ENCODE results near the gene MSANTD7.

DNA sequence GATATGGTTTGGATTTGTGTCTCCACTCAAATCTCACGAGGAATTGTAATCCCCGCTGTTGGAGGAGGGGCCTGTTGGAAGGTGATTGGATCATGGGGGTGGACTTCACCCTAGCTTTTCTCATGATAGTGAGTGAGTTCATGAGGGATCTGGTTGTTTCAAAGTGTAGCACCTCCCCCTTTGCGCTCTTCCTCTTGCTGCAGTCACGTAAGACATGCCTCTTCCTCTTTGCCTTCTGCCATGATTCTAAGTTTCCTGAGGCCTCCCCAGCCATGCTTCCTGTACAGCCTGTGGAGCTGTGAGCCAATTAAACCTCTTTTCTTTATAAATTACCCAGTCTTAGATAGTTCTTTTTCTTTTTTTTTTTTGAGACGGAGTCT, 17.3 kb upstream of the MSANTD7 start:
- TF ChIP-seq, protein P1, sequence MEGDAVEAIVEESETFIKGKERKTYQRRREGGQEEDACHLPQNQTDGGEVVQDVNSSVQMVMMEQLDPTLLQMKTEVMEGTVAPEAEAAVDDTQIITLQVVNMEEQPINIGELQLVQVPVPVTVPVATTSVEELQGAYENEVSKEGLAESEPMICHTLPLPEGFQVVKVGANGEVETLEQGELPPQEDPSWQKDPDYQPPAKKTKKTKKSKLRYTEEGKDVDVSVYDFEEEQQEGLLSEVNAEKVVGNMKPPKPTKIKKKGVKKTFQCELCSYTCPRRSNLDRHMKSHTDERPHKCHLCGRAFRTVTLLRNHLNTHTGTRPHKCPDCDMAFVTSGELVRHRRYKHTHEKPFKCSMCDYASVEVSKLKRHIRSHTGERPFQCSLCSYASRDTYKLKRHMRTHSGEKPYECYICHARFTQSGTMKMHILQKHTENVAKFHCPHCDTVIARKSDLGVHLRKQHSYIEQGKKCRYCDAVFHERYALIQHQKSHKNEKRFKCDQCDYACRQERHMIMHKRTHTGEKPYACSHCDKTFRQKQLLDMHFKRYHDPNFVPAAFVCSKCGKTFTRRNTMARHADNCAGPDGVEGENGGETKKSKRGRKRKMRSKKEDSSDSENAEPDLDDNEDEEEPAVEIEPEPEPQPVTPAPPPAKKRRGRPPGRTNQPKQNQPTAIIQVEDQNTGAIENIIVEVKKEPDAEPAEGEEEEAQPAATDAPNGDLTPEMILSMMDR (IDR thresholded peaks at IDR 0.05; ENCODE audit: insufficient read depth, low read length, poor library complexity, severe bottlenecking): no peak
- TF ChIP-seq EZH2phosphoT487 (conservative IDR thresholded peaks at IDR 0.05; ENCODE audit: low read length): no peak
